Posterior cingulate gyrus (tissue), 11 donors: ENCODE data around the gene TTC13.
A peak's percentile ranks its signal among the peaks of the same experiment; 100 is the strongest.

ENCODE experiments used
- DNase-seq, 10 donors: peaks; one replicate each; pipeline versions ENCODE4 v3.0.0 to v3.0.0-alpha.2; 2020 to 2021; ENCODE audit warnings: mixed read lengths in 3 of 10
- intact Hi-C: fragments of 100-400 bp; cut with DNase I; formaldehyde crosslinking; loops from one replicate; pipeline ENCODE4 v1.15.1; 2023

Gene TTC13

GRCh38 chr1:230915078-230915477 lies 63.6 kb downstream of the TTC13 start:
- intact Hi-C loops, result loop anchor here (5.0 to 10.0 kb wide), 2 partner anchors 60 to 297 kb away; partner anchors contain the start of genes ARV1 and TTC13
- DNase-seq, result no peak

GRCh38 chr1:230913496-230913895 lies 65.2 kb downstream of the TTC13 start:
- intact Hi-C loops, result loop anchor here (10.0 kb wide), 1 partner anchor 61 kb away; the partner anchor contains the start of genes ARV1 and TTC13

GRCh38 chr1:230910755-230911117 lies 67.9 kb downstream of the TTC13 start:
- intact Hi-C loops, result loop anchor here (10.0 kb wide), 1 partner anchor 64 kb away; the partner anchor contains the start of genes ARV1 and TTC13
- no peak for DNase-seq

More at GRCh38 chr1:230913496-230913895, 65.2 kb downstream of the TTC13 start:
- DNase-seq, result no peak

- DNase-seq, result peak; percentile 24 to 91 (median 54)
- intact Hi-C loops, result loop anchor here (10.0 kb wide), 1 partner anchor 65 kb away; the partner anchor contains the start of genes ARV1 and TTC13
These were observed 68.5 kb downstream of the TTC13 start for GRCh38 chr1:230909974-230910754.

GRCh38 chr1:230907472-230908205 lies 71.0 kb downstream of the TTC13 start:
- no peak for DNase-seq
- intact Hi-C loops, result no loop called here

GRCh38 chr1:230906226-230906625 lies 72.4 kb downstream of the TTC13 start:
- DNase-seq, result no peak

GRCh38 chr1:230905733-230906132 lies 72.9 kb downstream of the TTC13 start:
- intact Hi-C loops, result no loop called here
- no peak for DNase-seq

More at GRCh38 chr1:230906226-230906625, 72.4 kb downstream of the TTC13 start:
- intact Hi-C loops, result no loop called here

GRCh38 chr1:230902349-230902923 lies 76.2 kb downstream of the TTC13 start:
- no peak for DNase-seq
- intact Hi-C loops, result no loop called here

GRCh38 chr1:230901671-230902070 lies 77.0 kb downstream of the TTC13 start:
- intact Hi-C loops, result no loop called here
- DNase-seq, result no peak

GRCh38 chr1:230900984-230901383 lies 77.7 kb downstream of the TTC13 start:
- no peak for DNase-seq
- intact Hi-C loops, result no loop called here

- intact Hi-C loops, result no loop called here
- no peak for DNase-seq
These were observed 78.8 kb downstream of the TTC13 start for GRCh38 chr1:230899841-230900251.

- intact Hi-C loops, result no loop called here
- DNase-seq, result no peak
These were observed 79.9 kb downstream of the TTC13 start for GRCh38 chr1:230898748-230899147.

- intact Hi-C loops, result no loop called here
- DNase-seq, result no peak
These were observed 80.5 kb downstream of the TTC13 start for GRCh38 chr1:230898144-230898543.

GRCh38 chr1:230896779-230897178 lies 81.9 kb downstream of the TTC13 start:
- DNase-seq, result no peak

GRCh38 chr1:230895452-230895851 lies 83.2 kb downstream of the TTC13 start:
- intact Hi-C loops, result no loop called here
- DNase-seq, result no peak

More at GRCh38 chr1:230896779-230897178, 81.9 kb downstream of the TTC13 start:
- intact Hi-C loops, result no loop called here

- DNase-seq, result no peak
- intact Hi-C loops, result no loop called here
These were observed 84.0 kb downstream of the TTC13 start for GRCh38 chr1:230894664-230895063.

- intact Hi-C loops, result no loop called here
- no peak for DNase-seq
These were observed 84.6 kb downstream of the TTC13 start for GRCh38 chr1:230894032-230894431.

GRCh38 chr1:230892018-230892491 lies 86.6 kb downstream of the TTC13 start:
- DNase-seq, result no peak
- intact Hi-C loops, result no loop called here

- intact Hi-C loops, result no loop called here
- no peak for DNase-seq
These were observed 87.2 kb downstream of the TTC13 start for GRCh38 chr1:230891413-230891812.

- DNase-seq, result no peak
- intact Hi-C loops, result no loop called here
These were observed 94.0 kb downstream of the TTC13 start for GRCh38 chr1:230884646-230885045.

- intact Hi-C loops, result no loop called here
- DNase-seq, result peak in 5 of 10 donors; percentile 23 to 89 (median 75)
These were observed 94.7 kb downstream of the TTC13 start for GRCh38 chr1:230883967-230884366.
